Osteoblast (primary cell): ENCODE results near the gene LGR6. TPM values are rescaled to one million over a fixed set of nuclear protein-coding genes. Genes with fewer than 3 reads are reported as not detected.
A peak's percentile ranks its signal among the peaks of the same experiment; 100 is the strongest.

Experiments used
- DNase-seq: peaks from one replicate; pipeline ENCODE4 v3.0.0; 2011; ENCODE audit warnings: low spot score, mixed read lengths; ENCODE audit not compliant: insufficient read length; ENCODE audit errors: missing footprints
- H2AFZ ChIP-seq: 2 replicates; pipeline ENCODE4 v1.6.0; 2011; ENCODE audit warnings: mild to moderate bottlenecking, low read length
- H3K27ac ChIP-seq: 2 replicates; pipeline ENCODE4 v1.5.1; 2011; ENCODE audit warnings: mild to moderate bottlenecking, low read depth, low read length, moderate library complexity
- H3K27me3 ChIP-seq: 2 replicates; pipeline ENCODE4 v1.6.0; 2012; ENCODE audit warnings: mild to moderate bottlenecking, control low read depth, inconsistent platforms, low read length, moderate library complexity; ENCODE audit not compliant: insufficient read depth
- H3K36me3 ChIP-seq: 2 replicates; pipeline ENCODE4 v1.5.1; 2011; ENCODE audit warnings: mild to moderate bottlenecking, low read length, control low read depth, moderate library complexity; ENCODE audit not compliant: insufficient read depth
- H3K4me1 ChIP-seq: 2 replicates; pipeline ENCODE4 v1.5.1; 2011; ENCODE audit warnings: mild to moderate bottlenecking, low read length, control low read depth, moderate library complexity; ENCODE audit not compliant: insufficient read depth
- H3K4me2 ChIP-seq: 2 replicates; pipeline ENCODE4 v1.6.0; 2011; ENCODE audit warnings: mild to moderate bottlenecking, low read length; ENCODE audit not compliant: insufficient read depth
- H3K4me3 ChIP-seq: fragments of 200-600 bp; sonication (generic); 3 replicates; pipeline ENCODE4 v1.5.1; 2012; ENCODE audit warnings: mild to moderate bottlenecking, low read length, inconsistent platforms; ENCODE audit not compliant: insufficient read depth
- H3K79me2 ChIP-seq: 2 replicates; pipeline ENCODE4 v1.6.0; 2012; ENCODE audit warnings: mild to moderate bottlenecking, low read length, control low read depth, inconsistent platforms; ENCODE audit not compliant: insufficient read depth
- H3K9me3 ChIP-seq: 2 replicates; pipeline ENCODE4 v1.5.1; 2011; ENCODE audit warnings: low read depth, low read length, control low read depth
- H4K20me1 ChIP-seq: 2 replicates; pipeline ENCODE4 v1.6.0; 2012; ENCODE audit warnings: mild to moderate bottlenecking, low read length, control low read depth; ENCODE audit not compliant: insufficient read depth
- total RNA-seq: library from RNA; depleted of rRNA; stranded (reverse); fragments of >200 nt; gene quantifications from 2 replicates; pipeline ENCODE4 v1.2.3, GENCODE V29; 2012
- TF ChIP-seq, protein P1 (sequence below): IDR thresholded peaks from 2 replicates; pipeline ENCODE4 v1.5.1; 2011; ENCODE audit warnings: mild to moderate bottlenecking, low read depth, low read length, moderate library complexity; ENCODE audit errors: extremely low read depth

LGR6 gene
- total RNA-seq, 1 donor, result not detected

GRCh38 chr1:202316186-202316585 is 122.6 kb downstream of the LGR6 start:
- Histone ChIP-seq H3K4me1 (no peaks in the 10 kb centered on the region), H3K79me2 (no peaks in the 10 kb centered on the region), H3K4me2 (no peak overlapping the region), H3K36me3 (no peaks in the 10 kb centered on the region), H4K20me1 (no peaks in the 10 kb centered on the region), H3K4me3 (no peak overlapping the region), H3K27ac (no peak overlapping the region), H2AFZ (no peak overlapping the region), H3K27me3 (peaks cover 38% of the 10 kb centered on the region), H3K9me3 (no peaks in the 10 kb centered on the region)
- TF ChIP-seq, protein P1, sequence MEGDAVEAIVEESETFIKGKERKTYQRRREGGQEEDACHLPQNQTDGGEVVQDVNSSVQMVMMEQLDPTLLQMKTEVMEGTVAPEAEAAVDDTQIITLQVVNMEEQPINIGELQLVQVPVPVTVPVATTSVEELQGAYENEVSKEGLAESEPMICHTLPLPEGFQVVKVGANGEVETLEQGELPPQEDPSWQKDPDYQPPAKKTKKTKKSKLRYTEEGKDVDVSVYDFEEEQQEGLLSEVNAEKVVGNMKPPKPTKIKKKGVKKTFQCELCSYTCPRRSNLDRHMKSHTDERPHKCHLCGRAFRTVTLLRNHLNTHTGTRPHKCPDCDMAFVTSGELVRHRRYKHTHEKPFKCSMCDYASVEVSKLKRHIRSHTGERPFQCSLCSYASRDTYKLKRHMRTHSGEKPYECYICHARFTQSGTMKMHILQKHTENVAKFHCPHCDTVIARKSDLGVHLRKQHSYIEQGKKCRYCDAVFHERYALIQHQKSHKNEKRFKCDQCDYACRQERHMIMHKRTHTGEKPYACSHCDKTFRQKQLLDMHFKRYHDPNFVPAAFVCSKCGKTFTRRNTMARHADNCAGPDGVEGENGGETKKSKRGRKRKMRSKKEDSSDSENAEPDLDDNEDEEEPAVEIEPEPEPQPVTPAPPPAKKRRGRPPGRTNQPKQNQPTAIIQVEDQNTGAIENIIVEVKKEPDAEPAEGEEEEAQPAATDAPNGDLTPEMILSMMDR, result no peak
- DNase-seq, result no peak

- TF ChIP-seq, protein P1, result no peak
- DNase-seq, result peak; percentile 25
- Histone ChIP-seq H3K4me3 (no peak overlapping the region), H3K4me2 (no peak overlapping the region), H3K79me2 (no peaks in the 10 kb centered on the region), H2AFZ (no peak overlapping the region), H4K20me1 (no peaks in the 10 kb centered on the region), H3K9me3 (no peaks in the 10 kb centered on the region), H3K27me3 (peaks cover 33% of the 10 kb centered on the region), H3K27ac (no peak overlapping the region), H3K4me1 (no peaks in the 10 kb centered on the region), H3K36me3 (no peaks in the 10 kb centered on the region)
Observed at GRCh38 chr1:202317941-202318925, 124.6 kb downstream of the LGR6 start.

DNA sequence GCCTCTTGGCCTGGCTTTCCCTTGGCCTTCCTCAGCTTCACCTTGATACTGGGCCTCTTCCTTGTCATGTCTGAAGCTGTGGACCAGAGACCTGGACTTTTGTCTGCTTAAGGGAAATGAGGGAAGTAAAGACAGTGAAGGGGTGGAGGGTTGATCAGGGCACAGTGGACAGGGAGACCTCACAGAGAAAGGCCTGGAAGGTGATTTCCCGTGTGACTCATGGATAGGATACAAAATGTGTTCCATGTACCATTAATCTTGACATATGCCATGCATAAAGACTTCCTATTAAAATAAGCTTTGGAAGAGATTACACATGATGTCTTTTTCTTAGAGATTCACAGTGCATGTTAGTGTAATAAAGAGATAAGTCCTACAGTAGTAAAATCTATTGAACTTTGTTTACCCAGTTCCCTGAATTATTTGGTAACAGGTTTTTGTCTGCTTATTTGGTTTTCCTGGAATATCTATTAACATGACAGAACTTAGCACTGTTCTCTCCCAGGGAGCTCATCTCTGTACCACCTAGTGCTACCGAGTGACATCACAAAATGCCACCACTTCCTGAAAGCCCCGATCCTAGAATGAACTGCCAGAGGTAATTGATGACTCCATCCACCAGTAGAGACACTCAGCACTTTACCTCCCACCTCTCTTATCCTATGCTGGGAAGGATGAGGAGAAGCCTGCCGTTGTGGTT is 125.9 kb downstream of the LGR6 start:
- Histone ChIP-seq H3K27ac (no peak overlapping the region), H3K4me2 (no peak overlapping the region), H3K79me2 (no peaks in the 10 kb centered on the region), H3K4me3 (no peak overlapping the region), H2AFZ (no peak overlapping the region), H4K20me1 (no peaks in the 10 kb centered on the region), H3K9me3 (no peaks in the 10 kb centered on the region), H3K4me1 (no peaks in the 10 kb centered on the region), H3K36me3 (no peaks in the 10 kb centered on the region), H3K27me3 (peaks cover 26% of the 10 kb centered on the region)
- peak; percentile 35 for DNase-seq
- TF ChIP-seq, protein P1, result no peak

DNA sequence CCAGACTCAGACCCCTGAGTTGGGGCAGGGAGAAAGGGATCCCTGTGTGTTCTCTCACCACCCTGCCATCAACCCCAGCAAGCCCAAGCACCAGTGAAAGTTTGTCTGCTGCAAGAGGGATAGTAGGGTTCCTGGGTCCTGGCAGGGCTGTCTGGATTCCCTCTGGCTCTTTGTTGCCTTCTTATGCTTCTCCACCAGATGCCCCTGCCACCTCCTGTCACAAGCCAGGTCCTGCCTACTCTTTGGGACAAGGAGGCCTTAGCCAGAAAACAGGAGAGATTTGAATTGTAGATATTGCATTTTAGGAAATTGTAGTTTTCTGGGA is 126.4 kb downstream of the LGR6 start:
- Histone ChIP-seq H3K4me1 (no peaks in the 10 kb centered on the region), H3K79me2 (no peaks in the 10 kb centered on the region), H3K27ac (no peak overlapping the region), H2AFZ (no peak overlapping the region), H3K4me3 (no peak overlapping the region), H3K4me2 (no peak overlapping the region), H3K9me3 (no peaks in the 10 kb centered on the region), H4K20me1 (no peaks in the 10 kb centered on the region), H3K27me3 (peaks cover 26% of the 10 kb centered on the region), H3K36me3 (no peaks in the 10 kb centered on the region)
- TF ChIP-seq, protein P1, result no peak
- peak; percentile 58 for DNase-seq
